NCI-H526 (cell line): ENCODE data around the gene CTXND1.

Source experiments
- DNase-seq, 2 experiments: peaks; one replicate each; lab custom pipeline; 2025; lab: John Stamatoyannopoulos, UW

Gene CTXND1

GRCh38 chr15:80183306-80183705 lies 68.7 kb downstream of the CTXND1 start:
- DNase-seq, result no peak

DNA sequence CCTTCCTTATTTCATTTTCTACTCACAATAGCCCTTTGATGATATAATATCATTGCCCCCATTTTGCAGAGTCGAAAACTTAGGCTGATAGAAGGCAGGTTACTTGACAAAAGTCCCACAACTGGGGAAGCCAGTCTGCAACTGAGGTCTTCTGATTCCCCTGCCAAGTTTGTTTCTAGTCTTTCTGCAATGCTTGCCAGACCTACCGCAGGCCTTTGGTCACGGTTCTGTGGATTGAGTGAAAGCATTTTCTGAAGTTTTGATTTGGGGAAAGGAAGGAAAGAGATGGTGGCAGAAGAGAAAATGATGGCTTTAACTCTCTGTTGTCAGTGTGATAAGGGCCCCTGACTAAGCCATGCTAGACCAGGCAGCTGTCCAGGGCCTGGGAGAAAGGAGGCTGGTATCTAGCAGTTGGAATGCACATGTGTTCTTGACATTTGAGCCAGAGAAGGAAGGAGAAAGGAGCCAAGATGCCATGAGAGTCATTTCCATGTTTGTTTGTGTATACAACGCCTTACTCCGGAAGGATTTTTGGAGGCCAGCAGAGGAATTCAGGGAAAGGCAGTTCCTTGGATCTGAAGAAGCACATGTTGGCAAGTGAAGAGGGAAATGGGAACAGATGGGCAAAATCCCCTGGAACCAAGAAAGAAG lies 69.3 kb downstream of the CTXND1 start:
- no peak for DNase-seq

DNA sequence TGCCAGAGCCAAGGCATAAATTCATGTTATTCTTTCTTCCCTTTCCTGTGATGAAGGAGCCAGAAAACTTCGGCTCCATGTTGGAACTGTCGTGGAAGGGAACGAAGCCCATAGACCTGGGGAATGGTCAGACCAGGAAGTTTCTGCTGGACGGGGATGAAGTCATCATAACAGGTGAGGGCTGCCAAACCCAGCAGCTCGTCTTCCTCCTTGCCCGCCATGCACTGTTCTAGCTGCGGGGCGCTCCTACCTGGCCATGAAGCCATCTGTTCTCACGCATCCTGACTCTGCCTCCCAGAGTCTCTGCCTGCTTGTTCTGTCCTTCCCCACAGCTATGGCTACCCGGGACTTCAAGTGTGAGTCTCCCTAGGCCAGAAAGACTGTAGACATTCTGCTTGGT lies 71.0 kb downstream of the CTXND1 start:
- no peak for DNase-seq

- no peak for DNase-seq
These were observed 71.5 kb downstream of the CTXND1 start for GRCh38 chr15:80180468-80180867.

- no peak for DNase-seq
These were observed 72.1 kb downstream of the CTXND1 start for GRCh38 chr15:80179935-80180334.

DNA sequence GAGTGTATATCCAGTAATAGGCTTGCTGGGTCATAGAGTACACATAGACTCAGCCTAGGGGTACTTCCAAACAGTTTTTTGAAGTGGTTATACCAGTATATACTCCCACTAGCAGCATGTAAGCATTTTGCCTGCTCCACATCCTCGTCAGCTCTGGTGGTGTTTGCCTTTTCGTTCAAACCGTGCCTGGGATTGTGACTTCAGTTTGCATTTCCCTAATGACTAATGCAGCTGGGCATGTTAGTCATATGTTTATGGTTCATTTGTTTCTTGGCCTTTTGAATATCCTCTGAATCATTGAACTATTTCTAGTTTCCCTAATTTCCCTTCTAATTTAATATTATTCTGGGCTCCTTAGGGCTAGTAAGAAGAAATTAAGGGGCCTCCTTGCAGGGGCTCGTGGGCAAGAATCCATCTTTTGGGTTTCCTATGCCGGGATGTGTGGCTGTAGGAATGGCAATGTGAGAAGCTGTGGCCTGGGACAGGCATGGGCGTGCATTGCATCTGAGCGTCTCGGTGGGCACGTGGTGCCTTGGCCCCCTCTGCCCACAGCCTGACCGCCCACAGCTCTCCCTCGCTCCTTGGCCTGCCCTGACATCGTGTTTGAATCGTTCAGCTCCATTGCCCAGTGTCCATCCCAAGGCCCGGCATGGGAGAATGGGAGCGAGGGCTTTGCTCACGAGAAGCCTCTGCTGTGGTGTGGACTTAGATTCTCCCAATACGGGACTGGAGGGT lies 72.8 kb downstream of the CTXND1 start:
- peak; percentile 1 to 44 for DNase-seq

- no peak for DNase-seq
These were observed 74.9 kb downstream of the CTXND1 start for GRCh38 chr15:80177156-80177555.

- DNase-seq, result no peak
These were observed 75.6 kb downstream of the CTXND1 start for GRCh38 chr15:80176443-80176842.

DNA sequence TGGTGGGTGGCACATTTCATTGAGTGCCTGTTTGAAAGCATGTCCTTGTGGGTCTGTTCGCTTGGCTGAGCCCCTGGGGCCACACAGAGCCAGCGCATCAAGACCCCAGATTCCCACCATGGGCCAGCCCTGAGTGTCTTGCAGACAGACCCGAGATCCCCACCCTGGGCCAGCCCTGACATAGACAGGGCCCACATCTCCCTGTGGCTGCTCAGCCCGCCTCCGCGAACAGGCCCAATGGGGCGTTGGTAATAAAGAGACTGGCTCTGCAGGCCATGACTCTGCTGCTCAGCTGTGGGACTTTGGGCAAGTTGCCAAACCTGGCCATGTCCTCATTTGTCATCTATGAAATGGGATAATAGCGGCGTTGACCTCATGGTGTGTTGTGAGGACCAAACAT lies 76.6 kb downstream of the CTXND1 start:
- DNase-seq, result no peak

DNA sequence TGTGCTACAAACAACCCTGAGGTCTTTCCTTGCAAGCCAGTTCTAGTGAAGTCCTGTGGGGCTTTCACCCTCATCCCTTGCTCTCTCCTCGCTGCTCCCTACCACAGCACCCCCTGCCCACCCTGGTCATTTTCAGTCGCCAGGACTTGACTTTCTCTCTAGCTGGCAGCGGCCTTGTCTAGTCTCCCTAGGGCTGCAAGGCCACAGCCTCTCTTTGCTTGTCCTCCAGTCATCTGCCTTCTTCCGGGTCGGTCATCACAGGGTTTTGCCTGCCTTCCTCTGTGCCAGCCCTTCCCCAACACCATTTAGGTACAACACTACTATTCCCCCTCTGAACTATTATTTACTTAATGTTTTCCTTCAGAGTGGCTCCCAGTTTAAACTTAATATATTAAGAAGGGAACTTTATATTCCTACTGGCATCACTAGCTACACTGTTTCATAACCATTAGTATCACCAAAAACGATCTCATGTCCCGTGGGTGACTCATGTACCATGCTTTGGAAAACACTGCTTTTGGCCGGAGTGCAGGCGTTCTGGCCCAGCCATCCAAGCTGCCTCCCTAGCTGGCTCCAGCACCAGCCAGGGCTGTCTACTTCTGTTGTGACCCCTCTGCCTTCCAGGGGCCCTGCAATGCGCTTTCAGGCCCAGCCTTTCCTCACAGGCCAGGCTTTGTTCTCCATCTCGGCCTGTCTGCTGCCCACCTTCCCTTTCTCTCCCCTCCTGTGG lies 77.8 kb downstream of the CTXND1 start:
- no peak for DNase-seq

GRCh38 chr15:80173022-80173759 lies 78.8 kb downstream of the CTXND1 start:
- DNase-seq, result peak in 1 of 2 experiments; percentile 55

DNA sequence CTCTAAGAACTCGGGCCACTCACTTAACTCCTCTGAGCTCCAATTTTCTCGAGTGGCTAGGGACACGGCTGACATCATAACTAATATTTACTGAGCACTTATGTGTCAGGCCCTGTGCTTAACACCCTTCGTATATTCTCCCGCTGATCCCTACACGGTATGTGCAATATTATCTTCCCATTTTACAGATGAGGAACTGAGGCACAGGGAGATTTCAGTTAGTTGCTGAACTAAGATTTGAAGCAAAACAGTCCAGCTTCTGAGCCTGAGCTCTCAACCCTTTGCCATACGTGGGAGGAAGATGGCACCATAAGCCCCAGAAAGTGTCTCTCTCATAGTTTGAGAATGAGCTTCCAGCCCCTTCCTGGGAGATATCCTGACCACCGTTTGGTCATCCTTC lies 79.6 kb downstream of the CTXND1 start:
- no peak for DNase-seq

GRCh38 chr15:80171787-80172186 lies 80.2 kb downstream of the CTXND1 start:
- no peak for DNase-seq

DNA sequence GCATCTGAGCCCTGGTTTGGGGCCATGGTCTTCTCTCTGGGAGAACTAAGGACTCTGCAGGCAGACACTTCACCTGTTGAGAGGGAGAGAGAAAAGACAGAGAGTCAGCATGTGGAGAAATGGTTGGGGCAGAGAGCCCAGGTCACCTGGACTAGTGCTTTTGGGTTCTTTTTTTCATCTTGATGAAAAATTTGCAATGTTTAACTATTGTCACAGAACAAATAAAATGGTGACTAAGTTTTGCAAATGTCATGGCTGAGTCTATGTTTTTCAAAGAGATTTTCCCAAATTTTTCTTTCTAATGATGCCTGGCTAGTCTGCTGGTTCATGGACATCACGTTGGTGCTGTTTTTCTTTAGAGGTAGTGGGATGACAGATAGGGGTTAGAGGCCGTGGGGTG lies 81.4 kb downstream of the CTXND1 start:
- DNase-seq, result no peak

DNA sequence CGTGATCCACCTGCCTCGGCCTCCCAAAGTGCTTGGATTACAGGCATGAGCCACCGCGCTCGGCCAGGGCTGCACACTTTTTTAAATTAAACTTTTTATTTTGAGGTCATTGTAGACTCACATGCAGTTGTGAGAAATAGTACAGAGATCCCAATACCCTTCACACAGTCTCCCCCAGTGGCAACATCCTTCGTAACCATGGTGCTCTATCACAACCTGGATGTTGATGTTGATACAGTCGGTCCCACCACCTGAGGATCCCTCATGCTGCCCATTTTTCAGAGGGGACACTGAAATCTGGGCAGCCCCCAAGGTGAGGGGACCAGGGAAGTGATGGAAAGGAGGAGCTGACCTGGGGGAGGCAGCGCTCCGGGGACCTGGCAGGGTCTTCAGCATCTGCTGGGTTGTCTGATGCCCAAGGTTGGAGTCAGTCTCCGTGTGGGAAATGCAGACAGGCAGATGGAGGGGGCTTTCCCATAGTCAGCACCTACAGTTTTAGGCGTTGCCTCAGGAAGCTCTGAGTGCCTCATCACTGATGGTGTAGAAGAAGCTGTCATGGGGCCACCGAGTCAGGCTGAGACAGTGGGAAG lies 82.2 kb downstream of the CTXND1 start:
- DNase-seq, result no peak

DNA sequence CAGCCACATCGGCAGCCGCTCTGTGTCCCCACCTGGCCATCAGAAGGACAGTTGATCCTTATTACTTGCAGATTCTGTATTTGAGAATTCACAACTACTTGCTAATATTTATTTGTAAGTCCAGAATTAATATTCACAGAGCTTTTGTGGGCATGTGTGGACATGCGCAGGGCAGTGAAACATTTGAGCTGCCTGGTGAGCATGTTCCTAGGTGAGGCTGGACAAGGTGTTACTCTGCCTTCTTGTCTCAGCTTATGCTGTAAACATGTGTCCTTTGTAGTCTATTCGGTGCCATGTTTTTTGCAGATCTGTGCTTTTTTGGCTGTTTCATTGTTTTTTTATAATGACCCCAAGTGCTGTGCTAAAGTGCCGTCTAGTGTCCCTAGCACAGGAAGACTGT lies 83.6 kb downstream of the CTXND1 start:
- DNase-seq, result no peak

- DNase-seq, result no peak
These were observed 84.1 kb downstream of the CTXND1 start for GRCh38 chr15:80167936-80168335.

DNA sequence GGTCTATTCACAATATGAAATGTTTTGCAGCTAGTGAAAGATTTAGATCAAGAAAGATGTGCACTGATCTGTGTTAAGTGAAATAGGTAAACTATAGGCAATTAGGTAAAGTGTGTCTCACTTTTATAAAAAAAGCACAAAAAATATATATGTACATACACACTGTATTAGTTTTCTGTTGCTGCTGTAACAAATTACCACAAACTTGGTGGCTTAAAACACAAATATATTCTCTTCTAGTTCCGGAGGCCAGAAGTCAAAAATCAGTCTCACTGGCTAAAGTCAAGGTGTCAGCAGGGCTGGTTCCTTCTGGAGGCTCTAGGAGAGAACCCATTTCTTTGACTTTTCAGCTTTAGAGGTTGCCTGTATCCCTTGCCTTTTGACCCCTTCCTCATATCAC lies 88.1 kb downstream of the CTXND1 start:
- DNase-seq, result no peak

DNA sequence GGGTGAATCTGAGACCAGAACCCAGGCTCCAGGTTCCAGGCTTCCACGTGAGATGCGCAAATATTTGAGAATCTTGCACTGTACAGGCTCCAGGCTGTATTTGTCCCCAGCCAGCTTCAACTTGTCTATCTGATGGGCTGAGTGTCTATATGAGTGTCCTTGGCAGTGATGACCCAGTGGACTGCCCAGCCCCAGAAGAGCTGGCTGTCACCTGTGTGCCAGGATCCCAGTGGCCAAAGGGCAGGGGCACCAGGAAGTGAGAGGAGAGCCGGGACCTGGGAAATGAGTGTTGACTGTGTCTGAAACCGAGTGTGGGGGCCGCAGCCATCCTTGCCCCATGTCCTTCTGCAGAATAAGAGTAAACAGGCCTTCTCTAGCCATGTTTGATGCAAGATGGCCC lies 88.8 kb downstream of the CTXND1 start:
- no peak for DNase-seq

DNA sequence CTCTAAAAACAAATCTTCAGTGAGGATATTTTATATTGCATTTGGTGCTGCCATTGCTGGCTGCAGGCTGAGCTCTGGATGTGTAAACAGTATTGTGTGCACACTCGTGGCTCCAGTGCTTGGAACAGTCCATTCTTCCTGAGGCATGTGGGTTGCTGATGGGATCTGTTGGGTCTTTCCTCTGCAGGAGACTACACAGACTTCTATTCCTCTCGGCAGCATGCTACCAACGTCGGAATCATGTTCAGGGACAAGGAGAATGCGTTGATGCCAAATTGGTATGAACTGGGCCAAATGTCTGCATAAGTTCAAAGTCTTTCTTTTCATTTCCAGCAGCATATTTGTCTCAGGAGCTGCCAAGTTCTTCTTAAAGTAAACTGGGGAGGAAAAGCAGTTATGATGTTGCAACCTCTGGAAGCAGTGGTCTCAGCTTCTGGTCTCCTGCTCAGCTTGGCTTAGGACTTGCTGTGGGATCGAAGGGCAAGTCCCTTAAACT lies 89.9 kb downstream of the CTXND1 start:
- DNase-seq, result no peak

DNA sequence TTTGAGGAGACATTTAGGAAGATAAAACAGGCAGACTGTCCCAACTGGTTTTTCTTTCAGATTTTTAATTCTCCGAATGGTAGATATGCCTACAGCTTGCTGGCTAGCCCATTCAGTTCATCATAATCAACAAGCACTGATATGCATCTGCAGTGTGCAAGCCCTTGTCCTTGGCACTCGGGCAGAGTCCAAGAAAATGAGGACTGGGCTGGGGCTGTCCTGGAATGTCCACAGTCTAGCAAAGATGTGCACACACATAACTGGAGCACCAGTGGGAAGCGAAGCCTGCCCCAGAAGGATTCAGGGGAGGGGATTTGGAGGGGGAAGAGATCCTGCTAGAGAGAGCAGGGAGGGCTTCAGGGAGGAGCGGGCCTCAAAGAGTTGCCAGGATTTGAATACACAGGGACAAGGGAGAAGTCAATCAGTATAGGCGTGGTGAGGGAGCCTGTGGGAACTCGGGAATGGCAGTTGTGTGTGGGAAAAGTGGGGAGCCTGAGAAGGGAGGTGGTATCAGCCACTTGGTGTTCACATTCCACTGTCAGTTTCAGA lies 90.5 kb downstream of the CTXND1 start:
- DNase-seq, result no peak
